GM12892 (cell line): ENCODE results near the gene ABHD17A.

ENCODE experiments used
- POLR2A ChIP-seq: IDR thresholded peaks from 2 replicates; pipeline ENCODE4 v1.6.1; 2011; ENCODE audit warnings: low read depth, low read length, control low read depth
- POLR2AphosphoS5 ChIP-seq: IDR thresholded peaks from 2 replicates; pipeline ENCODE4 v1.6.1; 2011; ENCODE audit warnings: low read depth, low read length, control low read depth
- TAF1 ChIP-seq: IDR thresholded peaks from 2 replicates; pipeline ENCODE4 v1.6.1; 2011; ENCODE audit warnings: low read depth, mild to moderate bottlenecking, control low read depth, low read length, borderline replicate concordance

GRCh38 chr19:1851654-1852580 is 33.4 kb downstream of the ABHD17A start:
- TF ChIP-seq TAF1 (no peak), POLR2A (no peak), POLR2AphosphoS5 (no peak)
